ENCODE results near the gene CFAP77. TPM values are rescaled to one million over a fixed set of nuclear protein-coding genes. Genes with fewer than 3 reads are reported as not detected.

CFAP77 gene
- total RNA-seq, 2 experiments from 2014 or later = not detected

- no peak overlapping the region for H3K27ac Mint-ChIP-seq
- CTCF ChIA-PET = no interaction called here
- no peak for DNase-seq
- H3K27me3 Mint-ChIP-seq = peaks cover 12% of the 10 kb centered on the region
- POLR2A ChIA-PET = no interaction called here
- H3K4me1 Mint-ChIP-seq = no peaks in the 10 kb centered on the region
- no peaks in the 10 kb centered on the region for H3K36me3 Mint-ChIP-seq (ENCODE audit: low read depth)
- H3K4me3 Mint-ChIP-seq = no peak overlapping the region
- H3K9me3 Mint-ChIP-seq = no peaks in the 10 kb centered on the region
These were observed 54.5 kb downstream of the CFAP77 start for GRCh38 chr9:132464547-132464946.

GRCh38 chr9:132465131-132465635 lies 55.2 kb downstream of the CFAP77 start:
- Mint-ChIP-seq H3K4me1 (no peaks in the 10 kb centered on the region), H3K4me3 (no peak overlapping the region), H3K27me3 (peaks cover 12% of the 10 kb centered on the region), H3K36me3 (ENCODE audit: low read depth) (no peaks in the 10 kb centered on the region), H3K9me3 (no peaks in the 10 kb centered on the region), H3K27ac (no peak overlapping the region)
- DNase-seq = no peak
- ChIA-PET CTCF (no interaction called here), POLR2A (no interaction called here)

GRCh38 chr9:132472199-132472598 lies 62.2 kb downstream of the CFAP77 start:
- no peak overlapping the region for H3K4me3 Mint-ChIP-seq
- CTCF ChIA-PET = interaction anchor here (0.6 kb wide), 1 partner anchor 1009 kb away, joined by 3 read pairs; no protein-coding TSS in a partner anchor
- H3K4me1 Mint-ChIP-seq = no peaks in the 10 kb centered on the region

GRCh38 chr9:132472599-132472998 lies 62.6 kb downstream of the CFAP77 start:
- CTCF ChIA-PET = no interaction called here
- no peak for DNase-seq
- H3K36me3 Mint-ChIP-seq (ENCODE audit: low read depth) = no peaks in the 10 kb centered on the region
- no peaks in the 10 kb centered on the region for H3K4me1 Mint-ChIP-seq
- POLR2A ChIA-PET = no interaction called here
- peaks cover 8% of the 10 kb centered on the region for H3K27me3 Mint-ChIP-seq
- H3K4me3 Mint-ChIP-seq = no peak overlapping the region
- no peaks in the 10 kb centered on the region for H3K9me3 Mint-ChIP-seq
- no peak overlapping the region for H3K27ac Mint-ChIP-seq

More at GRCh38 chr9:132472199-132472598, 62.2 kb downstream of the CFAP77 start:
- no peak for DNase-seq
- H3K27me3 Mint-ChIP-seq = peaks cover 10% of the 10 kb centered on the region
- H3K36me3 Mint-ChIP-seq (ENCODE audit: low read depth) = no peaks in the 10 kb centered on the region
- no peak overlapping the region for H3K27ac Mint-ChIP-seq
- H3K9me3 Mint-ChIP-seq = no peaks in the 10 kb centered on the region
- POLR2A ChIA-PET = no interaction called here

GRCh38 chr9:132474253-132474652 lies 64.2 kb downstream of the CFAP77 start:
- H3K27ac Mint-ChIP-seq = no peak overlapping the region
- no peaks in the 10 kb centered on the region for H3K4me1 Mint-ChIP-seq
- no peak overlapping the region for H3K4me3 Mint-ChIP-seq
- H3K36me3 Mint-ChIP-seq (ENCODE audit: low read depth) = no peaks in the 10 kb centered on the region
- no peak for DNase-seq
- H3K27me3 Mint-ChIP-seq = peaks cover 11% of the 10 kb centered on the region
- ChIA-PET CTCF (no interaction called here), POLR2A (no interaction called here)
- no peaks in the 10 kb centered on the region for H3K9me3 Mint-ChIP-seq

- no peaks in the 10 kb centered on the region for H3K36me3 Mint-ChIP-seq (ENCODE audit: low read depth)
- no peak overlapping the region for H3K27ac Mint-ChIP-seq
- H3K27me3 Mint-ChIP-seq = peaks cover 24% of the 10 kb centered on the region
- no peaks in the 10 kb centered on the region for H3K4me1 Mint-ChIP-seq
- POLR2A ChIA-PET = no interaction called here
- no peak overlapping the region for H3K4me3 Mint-ChIP-seq
- DNase-seq = no peak
- CTCF ChIA-PET = interaction anchor here (1.0 kb wide), 1 partner anchor 10 kb away, joined by 3 read pairs; no protein-coding TSS in a partner anchor
- H3K9me3 Mint-ChIP-seq = no peaks in the 10 kb centered on the region
These were observed 68.5 kb downstream of the CFAP77 start for GRCh38 chr9:132478353-132479050.

GRCh38 chr9:132479733-132480132 lies 69.7 kb downstream of the CFAP77 start:
- CTCF ChIA-PET = interaction anchor here (1.0 kb wide), 1 partner anchor 9 kb away, joined by 3 read pairs; no protein-coding TSS in a partner anchor
- POLR2A ChIA-PET = no interaction called here
- Mint-ChIP-seq H3K9me3 (no peaks in the 10 kb centered on the region), H3K27me3 (peaks cover 30% of the 10 kb centered on the region), H3K27ac (no peak overlapping the region), H3K36me3 (ENCODE audit: low read depth) (no peaks in the 10 kb centered on the region), H3K4me3 (no peak overlapping the region), H3K4me1 (no peaks in the 10 kb centered on the region)
- no peak for DNase-seq

- Mint-ChIP-seq H3K9me3 (no peaks in the 10 kb centered on the region), H3K4me3 (no peak overlapping the region), H3K4me1 (no peaks in the 10 kb centered on the region), H3K27ac (no peak overlapping the region), H3K36me3 (ENCODE audit: low read depth) (no peaks in the 10 kb centered on the region), H3K27me3 (peaks cover 37% of the 10 kb centered on the region)
- DNase-seq = no peak
- ChIA-PET CTCF (no interaction called here), POLR2A (no interaction called here)
These were observed 71.2 kb downstream of the CFAP77 start for GRCh38 chr9:132481053-132481849.

GRCh38 chr9:132482196-132482813 lies 72.3 kb downstream of the CFAP77 start:
- H3K9me3 Mint-ChIP-seq = no peaks in the 10 kb centered on the region
- POLR2A ChIA-PET = no interaction called here
- no peak overlapping the region for H3K4me3 Mint-ChIP-seq
- CTCF ChIA-PET = no interaction called here
- no peak for DNase-seq
- H3K36me3 Mint-ChIP-seq (ENCODE audit: low read depth) = no peaks in the 10 kb centered on the region
- no peak overlapping the region for H3K27ac Mint-ChIP-seq
- peaks cover 9% of the 10 kb centered on the region for H3K4me1 Mint-ChIP-seq
- peaks cover 37% of the 10 kb centered on the region for H3K27me3 Mint-ChIP-seq

- DNase-seq = no peak
- CTCF ChIA-PET = no interaction called here
- Mint-ChIP-seq H3K27ac (no peak overlapping the region), H3K27me3 (peaks cover 51% of the 10 kb centered on the region), H3K4me3 (no peak overlapping the region), H3K36me3 (ENCODE audit: low read depth) (no peaks in the 10 kb centered on the region), H3K4me1 (peaks cover 24% of the 10 kb centered on the region), H3K9me3 (no peaks in the 10 kb centered on the region)
- POLR2A ChIA-PET = no interaction called here
These were observed 75.4 kb downstream of the CFAP77 start for GRCh38 chr9:132485393-132485792.

GRCh38 chr9:132486706-132487350 lies 76.8 kb downstream of the CFAP77 start:
- Mint-ChIP-seq H3K36me3 (ENCODE audit: low read depth) (no peaks in the 10 kb centered on the region), H3K4me3 (peak overlapping the region; percentile 25), H3K9me3 (no peaks in the 10 kb centered on the region), H3K4me1 (peaks cover 24% of the 10 kb centered on the region), H3K27me3 (peaks cover 54% of the 10 kb centered on the region), H3K27ac (peak overlapping the region; percentile 80)
- ChIA-PET POLR2A (no interaction called here), CTCF (no interaction called here)
- peak; percentile 53 for DNase-seq

GRCh38 chr9:132487351-132487791 lies 77.4 kb downstream of the CFAP77 start:
- Mint-ChIP-seq H3K9me3 (no peaks in the 10 kb centered on the region), H3K4me1 (peaks cover 24% of the 10 kb centered on the region), H3K27me3 (peaks cover 50% of the 10 kb centered on the region), H3K4me3 (peak overlapping the region; percentile 33), H3K27ac (peak overlapping the region; percentile 80), H3K36me3 (ENCODE audit: low read depth) (no peaks in the 10 kb centered on the region)
- DNase-seq = peak; percentile 49
- ChIA-PET POLR2A (no interaction called here), CTCF (no interaction called here)
